SK-N-DZ (cell line): ENCODE data around the gene DDC. TPM values are rescaled to one million over a fixed set of nuclear protein-coding genes. Genes with fewer than 3 reads are reported as not detected.

Experiments
- DNase-seq: peaks from one replicate; pipeline ENCODE4 v3.0.0-alpha.2; 2015; ENCODE audit warnings: low spot score
- polyA plus RNA-seq, 2 experiments: library from polyadenylated mRNA; depleted of rRNA; stranded (reverse); fragments of >200 nt; gene quantifications; 2 replicates each; pipeline ENCODE4 v1.2.3, GENCODE V29; 2014

DDC gene
- 149 and 151 TPM in 2 replicates for polyA plus RNA-seq (2014; cell fraction: cytosol; rRNA removed)
- 83.3 and 101 TPM in 2 replicates for polyA plus RNA-seq (2014; cell fraction: nucleus; rRNA removed)

DNA sequence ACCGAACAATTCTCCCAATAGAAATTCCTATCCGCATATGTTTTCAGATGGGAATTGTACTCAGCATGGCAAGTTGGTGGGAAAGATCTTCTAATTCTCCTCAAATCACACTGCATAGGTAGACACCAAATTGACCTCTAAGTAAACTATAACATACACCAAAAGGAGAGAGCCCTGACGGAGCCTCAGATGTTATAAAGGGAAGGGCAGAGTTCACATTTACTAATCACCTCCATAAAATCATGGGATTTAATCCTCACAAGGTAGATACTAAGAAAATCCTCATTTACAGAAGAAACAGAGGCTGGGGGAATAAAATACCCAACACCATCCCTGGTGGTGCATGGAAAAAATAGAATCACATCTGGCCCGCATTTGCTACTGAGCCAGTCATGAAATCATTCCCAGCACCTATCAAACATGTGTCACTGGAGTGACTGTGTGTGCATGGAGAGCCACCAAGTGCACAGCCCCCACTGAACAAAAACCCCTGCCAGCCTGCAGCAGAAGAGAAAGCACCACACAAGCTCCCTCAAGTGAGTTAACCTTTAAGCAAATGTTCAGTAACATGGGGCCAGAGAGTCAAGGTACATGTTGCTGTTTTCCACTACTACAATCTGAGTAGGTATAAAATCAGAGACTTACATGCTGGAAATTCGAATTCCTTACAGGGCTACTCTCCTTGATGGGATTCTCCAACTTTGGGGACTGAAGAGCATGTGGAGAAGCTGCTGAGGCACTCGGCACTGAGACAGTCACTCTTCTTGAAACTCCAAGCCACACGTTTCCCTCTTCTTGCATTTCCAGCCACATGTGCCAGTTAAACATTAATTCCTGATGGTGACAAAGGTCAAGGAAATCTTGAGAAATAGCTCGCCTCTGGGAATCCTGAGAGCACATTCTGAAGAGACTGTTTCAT, at the start of gene DDC:
Gene DDC, minus strand, starts transcription at position 766 of the 919 bp plus-strand sequence. CDS start 21,320 bp downstream, outside the sequence.
- DNase-seq, result no peak

GRCh38 chr7:50613473-50613872, 48.3 kb upstream of the DDC start:
- no peak for DNase-seq

DNA sequence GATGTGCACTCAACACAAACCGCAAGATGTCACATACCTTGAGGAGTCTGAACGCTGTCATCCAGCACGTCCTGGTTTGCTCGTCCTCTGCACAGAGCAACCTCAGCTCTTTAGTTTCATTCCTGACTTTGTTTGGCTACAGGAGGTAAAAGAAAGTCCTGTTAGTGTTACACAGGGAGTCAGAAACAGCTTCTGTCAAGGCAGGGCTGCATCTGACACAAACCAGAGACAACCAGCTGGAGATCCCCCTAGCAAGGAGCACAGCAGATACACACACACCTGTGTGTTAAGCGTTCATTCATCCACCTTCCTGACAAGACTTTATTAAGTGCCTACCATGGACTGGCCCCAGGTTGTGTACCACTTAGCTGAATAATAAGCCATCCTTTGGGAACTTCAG, 47.5 kb upstream of the DDC start:
- DNase-seq, result no peak

- DNase-seq, result no peak
Measured at GRCh38 chr7:50610521-50611277, 45.5 kb upstream of the DDC start.

DNA sequence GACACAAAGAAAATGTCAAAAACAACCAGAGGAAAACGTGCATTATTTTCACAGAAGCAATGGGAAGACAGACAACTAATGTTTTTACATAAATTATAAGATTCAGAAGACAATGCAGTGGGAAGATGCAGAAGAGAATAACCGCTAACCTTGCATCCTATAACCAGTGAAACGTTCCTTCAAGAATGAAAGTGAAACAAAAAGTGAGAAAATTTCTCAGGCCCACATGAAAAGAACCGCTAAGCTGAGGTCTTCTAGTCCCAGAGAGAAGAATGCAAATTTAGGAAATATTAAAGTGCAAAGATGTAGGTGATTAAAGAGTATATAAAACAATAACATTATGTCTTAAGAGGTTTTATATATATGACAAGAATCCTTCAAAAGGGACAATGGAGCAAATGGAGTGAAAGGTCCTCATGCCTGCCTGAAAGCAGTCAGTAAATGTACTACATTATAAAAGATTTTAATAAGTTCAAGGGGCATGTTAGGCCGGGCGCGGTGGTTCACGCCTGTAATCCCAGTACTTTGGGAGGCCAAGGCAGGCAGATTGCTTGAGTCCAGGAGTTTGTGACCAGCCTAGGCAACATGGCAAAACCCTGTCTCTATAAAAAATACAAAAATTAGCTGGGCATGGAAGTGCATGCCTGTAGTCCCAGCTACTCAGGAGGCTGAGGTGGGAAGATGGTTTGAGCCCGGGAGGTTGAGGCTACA, 43.1 kb upstream of the DDC start:
- no peak for DNase-seq

DNA sequence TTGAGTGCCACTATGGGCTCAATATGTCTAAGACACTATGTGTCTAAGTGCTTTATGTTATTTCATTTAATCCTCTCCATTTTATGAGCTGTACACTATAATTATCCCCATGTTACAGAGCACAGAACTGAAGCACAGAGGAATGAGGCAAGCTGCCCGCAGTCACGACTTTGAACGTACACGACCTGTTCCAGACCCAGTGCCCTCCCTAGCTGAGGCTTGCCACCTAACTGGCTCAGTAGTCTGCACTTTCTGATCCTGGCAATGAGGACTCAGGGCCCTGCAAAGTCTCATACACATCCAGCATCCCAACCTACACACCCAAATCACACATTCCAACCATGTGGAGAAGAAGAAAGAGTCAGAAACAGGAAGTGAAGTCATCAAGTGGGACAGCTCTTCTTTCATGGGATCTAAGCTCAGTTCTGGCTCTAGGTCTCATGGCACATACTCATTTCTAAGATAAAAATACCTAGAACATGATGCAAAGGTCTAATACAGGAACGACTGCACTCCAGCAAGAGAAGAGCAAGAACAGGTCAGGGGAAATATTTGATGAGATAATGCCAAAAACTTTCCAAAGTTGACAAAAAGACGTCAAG, 42.4 kb upstream of the DDC start:
- no peak for DNase-seq

DNA sequence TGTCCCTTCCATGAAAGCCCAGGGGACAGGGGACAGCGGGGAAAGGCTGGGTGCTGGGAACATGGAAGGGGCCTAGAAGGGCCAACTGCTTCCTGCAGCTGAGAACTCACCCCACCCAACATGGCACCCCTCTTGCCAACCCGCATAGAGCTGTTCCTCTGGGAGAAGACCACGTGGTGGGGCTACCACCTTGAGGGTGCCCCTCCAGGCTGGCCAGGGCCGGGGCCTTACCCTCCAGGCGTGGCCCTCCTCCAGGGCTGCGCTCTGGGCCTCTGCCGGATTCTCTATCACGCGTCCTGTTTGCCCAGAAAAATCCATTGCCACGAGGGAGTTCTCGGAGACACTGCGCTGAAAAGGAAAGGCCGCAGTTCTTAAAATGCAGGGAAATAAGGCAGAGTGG, 39.9 kb upstream of the DDC start:
- no peak for DNase-seq

GRCh38 chr7:50603287-50603686, 38.1 kb upstream of the DDC start:
- no peak for DNase-seq

DNA sequence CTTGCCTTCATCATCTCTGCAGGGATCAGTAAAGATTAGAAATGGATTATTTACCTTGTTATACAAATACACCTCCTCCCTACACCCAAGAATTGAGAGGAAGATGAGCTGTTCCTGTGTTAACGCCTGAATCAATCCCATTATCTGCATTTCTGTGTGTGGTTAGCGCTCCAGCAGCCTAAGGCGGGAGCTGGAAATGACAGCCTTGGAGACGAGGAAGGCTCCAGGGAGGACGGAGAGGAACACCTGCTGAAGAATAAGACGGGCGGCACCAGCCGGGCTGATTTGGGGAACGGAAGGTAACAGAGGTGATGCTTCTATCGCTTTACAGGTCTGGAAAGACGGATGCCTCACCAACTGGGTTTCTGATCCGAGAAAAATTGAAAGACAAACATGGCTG, 34.2 kb upstream of the DDC start:
- DNase-seq, result no peak

DNA sequence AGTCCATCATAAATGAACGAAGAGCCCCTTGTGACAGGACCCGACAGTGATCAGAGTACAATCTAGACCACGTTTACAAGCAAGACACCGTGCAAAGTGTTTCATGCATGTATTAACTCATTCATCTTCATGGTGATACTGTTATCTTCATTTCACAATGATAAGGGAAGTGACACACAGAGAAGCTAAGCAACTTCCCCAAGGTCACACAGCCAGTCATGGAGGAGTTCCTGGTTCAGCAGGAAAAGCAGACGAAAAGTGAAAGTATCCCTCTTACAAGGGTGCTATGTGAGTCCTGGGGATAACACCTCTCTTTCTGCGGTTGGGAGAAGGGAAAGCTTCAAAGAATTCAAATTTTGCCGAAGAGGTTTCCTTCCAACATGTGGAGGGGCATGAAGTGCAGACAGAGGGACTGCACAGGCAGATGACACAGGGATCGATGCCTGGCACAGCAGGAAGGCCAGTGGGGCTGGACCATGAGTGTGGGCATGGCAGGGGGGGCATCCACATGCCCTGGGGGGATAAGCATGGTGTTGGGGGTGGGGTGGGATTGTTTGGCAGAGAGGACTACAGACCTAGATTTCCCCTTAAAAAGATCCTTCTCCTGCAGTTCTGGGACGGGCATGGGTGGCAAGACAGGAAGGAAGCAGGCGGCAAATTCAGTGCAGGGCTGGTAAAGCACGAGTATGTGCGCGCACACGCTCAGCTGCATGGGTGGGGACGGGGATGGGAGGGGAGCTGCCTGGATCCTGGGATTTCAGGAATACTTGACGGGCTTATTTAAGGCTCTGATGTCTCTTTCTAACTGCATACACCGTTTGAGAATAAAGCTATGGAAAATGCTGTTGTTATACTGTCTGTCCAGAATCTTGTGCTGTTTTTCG, 33.5 kb upstream of the DDC start:
- no peak for DNase-seq

DNA sequence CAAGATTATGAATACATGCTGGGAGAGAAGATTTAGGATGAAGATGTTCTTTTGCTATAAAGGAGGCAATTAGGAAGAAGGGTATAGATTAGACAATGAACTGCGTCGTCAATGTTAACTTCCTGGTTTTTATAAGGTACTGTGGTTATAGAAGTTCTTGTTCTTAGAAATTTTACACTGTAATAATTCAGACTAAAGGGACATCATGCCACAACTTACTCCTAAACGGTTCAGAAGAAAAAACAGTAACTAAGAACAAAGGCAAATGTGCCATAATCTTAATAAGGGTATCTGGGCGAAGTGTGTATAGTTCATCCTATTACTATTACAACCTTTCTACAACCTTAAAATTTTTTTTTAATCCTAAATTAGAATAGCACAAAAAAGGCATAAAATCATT, 31.3 kb upstream of the DDC start:
- DNase-seq, result no peak

DNA sequence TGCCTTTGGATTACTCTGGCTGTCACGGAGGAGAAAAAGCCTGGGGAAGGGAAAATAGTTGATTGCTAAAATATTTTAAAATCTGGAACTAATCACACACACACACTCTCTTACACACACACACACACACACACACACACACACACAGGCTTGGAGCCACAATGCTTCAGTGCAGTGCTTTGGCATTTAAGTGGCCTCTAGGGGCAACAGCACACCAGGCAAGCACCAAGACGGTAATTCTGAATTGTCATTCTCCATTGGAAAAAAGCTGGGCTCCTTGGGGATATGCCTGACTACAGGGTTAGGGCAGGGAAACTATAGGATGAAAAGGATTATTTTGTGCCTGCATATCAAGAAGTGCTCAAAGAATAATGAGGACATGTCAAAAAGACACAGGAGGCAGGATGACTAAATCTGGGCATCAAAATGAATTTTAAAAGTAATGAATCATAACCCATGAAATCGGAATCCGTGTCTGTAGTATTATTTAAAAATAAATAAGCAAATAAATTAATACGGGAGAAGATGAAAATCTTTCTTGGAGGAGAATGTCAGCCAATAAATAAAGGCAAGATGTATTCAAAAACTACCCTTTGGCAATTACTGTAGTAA, 30.4 kb upstream of the DDC start:
- peak; percentile 29 for DNase-seq

DNA sequence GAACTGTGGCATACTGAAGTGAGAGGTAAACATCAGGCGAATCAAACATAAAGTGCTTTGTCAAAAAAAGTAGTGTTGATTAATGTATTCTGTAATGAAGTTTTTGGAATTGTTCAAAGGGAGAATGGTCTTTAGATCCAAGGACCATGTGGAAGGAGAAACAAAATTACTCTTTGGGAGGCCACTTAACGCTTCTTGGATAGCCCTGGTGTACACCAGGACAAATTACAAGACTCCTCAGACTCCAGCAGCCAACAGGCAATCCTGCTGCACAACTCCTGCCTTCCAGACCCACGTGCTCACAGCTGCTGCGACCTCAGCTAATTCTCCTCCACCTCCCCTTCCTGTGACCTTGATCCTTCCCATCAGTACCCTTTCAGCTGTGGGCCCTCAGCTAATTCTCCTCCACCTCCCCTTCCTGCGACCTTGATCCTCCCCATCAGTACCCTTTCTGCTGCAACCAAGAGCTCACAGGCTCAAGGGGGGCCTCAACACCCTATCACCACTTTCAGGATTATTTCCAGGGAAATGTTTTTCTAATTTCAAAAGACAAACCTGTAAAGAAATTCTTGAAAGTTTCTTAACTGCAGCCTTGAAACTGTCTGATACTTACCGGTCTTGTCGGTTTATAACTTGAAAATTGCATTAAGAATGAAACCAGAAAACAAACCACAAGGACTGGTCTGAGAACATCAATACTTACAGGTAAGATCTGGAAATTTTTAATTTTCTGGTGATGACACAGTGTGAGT, 29.7 kb upstream of the DDC start:
- no peak for DNase-seq

DNA sequence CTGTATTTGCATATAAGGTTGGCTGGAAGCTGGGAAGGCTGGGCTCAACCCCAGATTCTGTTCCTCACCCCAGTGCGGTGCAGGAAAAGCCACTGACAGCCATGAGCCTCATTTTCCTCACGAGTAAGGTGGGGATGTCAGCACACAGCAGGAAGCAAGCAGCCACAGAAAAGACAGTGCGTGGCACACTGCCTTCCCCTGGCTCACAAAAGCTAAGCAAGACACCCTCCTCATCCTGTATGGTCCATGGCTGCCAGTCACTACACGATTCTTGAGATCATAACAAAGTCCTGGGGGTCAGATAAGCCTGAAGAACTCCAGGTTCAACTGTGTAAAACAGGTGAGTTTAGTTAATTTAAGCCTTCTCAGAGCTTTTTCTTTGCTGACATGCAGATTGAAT, 28.9 kb upstream of the DDC start:
- DNase-seq, result no peak

- no peak for DNase-seq
Measured at GRCh38 chr7:50592940-50593339, 27.7 kb upstream of the DDC start.

GRCh38 chr7:50591480-50592438, 26.6 kb upstream of the DDC start:
- no peak for DNase-seq

GRCh38 chr7:50591098-50591479, 25.9 kb upstream of the DDC start:
- DNase-seq, result no peak

DNA sequence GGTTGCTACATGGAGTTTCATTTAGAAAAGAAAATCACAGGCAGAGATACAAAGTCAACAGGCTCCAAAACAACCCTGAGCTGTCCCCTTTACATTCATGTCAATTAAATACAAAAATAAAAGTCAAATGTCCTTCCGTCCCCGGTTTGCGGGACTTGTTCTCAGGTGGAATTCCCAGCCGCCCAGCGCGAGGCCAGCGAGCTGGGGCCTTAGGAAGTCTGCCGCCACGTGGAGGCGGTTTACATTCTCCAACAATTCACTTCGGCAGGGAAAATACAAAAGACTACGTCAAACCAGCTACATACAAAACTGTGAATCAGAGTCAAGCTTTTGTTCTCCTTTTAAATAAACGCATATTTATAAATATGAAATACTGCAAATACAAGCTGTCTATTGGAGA, 25.3 kb upstream of the DDC start:
- DNase-seq, result no peak
